ENCODE measurements around the gene SPATA6L. TPM values are rescaled to one million over a fixed set of nuclear protein-coding genes. Genes with fewer than 3 reads are reported as not detected.
"Not testable (repeated sequence)": the region's sequence is repeated elsewhere in the genome, so short reads cannot be mapped to it uniquely, and the experiment has no call there.

The SPATA6L gene
- polyA plus RNA-seq, 3 donors from 2014 or later = 0.49 to 1.3 TPM; not detected in 1

DNA sequence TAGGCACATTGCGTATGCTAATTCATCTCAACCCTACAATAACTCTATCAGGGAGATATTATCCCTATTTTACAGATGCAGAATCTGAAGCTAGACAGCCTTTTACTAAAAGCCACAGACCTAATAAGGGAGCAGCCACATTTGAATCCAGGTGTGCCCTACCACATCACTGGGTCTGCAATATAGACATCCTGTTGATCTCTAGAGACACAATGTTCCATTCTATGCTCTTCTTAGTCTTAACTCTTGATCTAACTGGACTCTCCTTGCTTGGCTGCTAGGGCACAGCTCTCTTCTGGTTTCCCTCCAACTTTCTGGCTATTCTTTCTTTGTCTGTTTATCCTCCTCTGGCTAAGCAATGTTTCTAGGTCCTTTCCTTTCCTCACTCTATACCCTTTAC, 1.4 kb upstream of the SPATA6L start:
- Mint-ChIP-seq H3K36me3 (peaks cover 0 to 3% (median 0%) of the 10 kb centered on the region in 3 donors), H3K27me3 (ENCODE audit: low read depth in 3 of 3) (peaks cover 3 to 13% (median 11%) of the 10 kb centered on the region in 3 donors), H3K9me3 (no peaks in the 10 kb centered on the region), H3K27ac (no peak overlapping the region), H3K4me3 (no peak overlapping the region), H3K4me1 (peaks cover 42 to 43% of the 10 kb centered on the region in 2 donors)
- no peak for DNase-seq

DNA sequence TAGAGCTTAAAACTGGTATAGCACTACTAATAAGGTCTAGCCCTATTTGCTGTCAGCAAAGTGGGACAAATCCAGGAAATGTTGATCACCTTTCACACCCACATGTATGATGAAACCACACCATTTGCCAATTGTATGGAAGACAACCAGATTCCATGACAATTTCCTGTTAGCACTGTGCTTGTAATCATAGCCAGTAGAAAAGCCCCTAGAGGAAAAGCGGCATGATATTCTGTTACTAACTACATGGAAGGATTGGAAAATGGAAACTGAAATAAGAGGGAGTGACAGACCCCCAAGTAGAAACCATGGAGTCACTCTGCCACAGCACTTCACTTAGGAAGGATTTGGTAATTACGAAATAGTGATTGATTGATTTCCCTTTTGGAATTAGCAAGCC, 923 bp downstream of the SPATA6L start:
- H3K27ac Mint-ChIP-seq = peak overlapping the region in 1 of 6 donors; percentile 24
- H3K4me1 Mint-ChIP-seq = peaks cover 55 to 56% of the 10 kb centered on the region in 2 donors
- peaks cover 3 to 14% (median 10%) of the 10 kb centered on the region in 3 donors for H3K27me3 Mint-ChIP-seq (ENCODE audit: low read depth in 3 of 3)
- H3K36me3 Mint-ChIP-seq = peaks cover 0 to 3% (median 0%) of the 10 kb centered on the region in 3 donors
- peak overlapping the region; percentile 72 to 83 (median 76) for H3K4me3 Mint-ChIP-seq
- no peak for DNase-seq
- no peaks in the 10 kb centered on the region for H3K9me3 Mint-ChIP-seq

DNA sequence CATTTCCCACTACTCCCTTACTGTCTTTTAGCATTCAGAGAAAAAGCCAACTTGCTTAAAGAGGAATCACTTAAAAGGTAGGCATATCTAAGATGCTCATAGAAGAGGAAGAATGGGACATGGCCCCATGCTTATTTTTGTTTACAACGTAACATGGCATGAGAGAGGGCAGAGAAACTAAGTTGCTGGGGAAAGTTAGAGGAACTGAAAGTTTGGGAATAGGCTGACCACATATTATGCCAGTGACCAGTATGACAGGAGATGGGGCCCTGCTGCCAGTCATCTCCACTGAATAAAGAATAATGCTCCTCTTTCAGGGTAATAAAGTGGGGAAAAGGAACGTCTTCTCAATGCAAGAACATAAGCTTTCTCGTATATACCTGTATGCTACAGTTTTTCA, 2.3 kb downstream of the SPATA6L start:
- DNase-seq = no peak
- H3K27ac Mint-ChIP-seq = peak overlapping the region in 2 of 6 donors; percentile 58 to 93

DNA sequence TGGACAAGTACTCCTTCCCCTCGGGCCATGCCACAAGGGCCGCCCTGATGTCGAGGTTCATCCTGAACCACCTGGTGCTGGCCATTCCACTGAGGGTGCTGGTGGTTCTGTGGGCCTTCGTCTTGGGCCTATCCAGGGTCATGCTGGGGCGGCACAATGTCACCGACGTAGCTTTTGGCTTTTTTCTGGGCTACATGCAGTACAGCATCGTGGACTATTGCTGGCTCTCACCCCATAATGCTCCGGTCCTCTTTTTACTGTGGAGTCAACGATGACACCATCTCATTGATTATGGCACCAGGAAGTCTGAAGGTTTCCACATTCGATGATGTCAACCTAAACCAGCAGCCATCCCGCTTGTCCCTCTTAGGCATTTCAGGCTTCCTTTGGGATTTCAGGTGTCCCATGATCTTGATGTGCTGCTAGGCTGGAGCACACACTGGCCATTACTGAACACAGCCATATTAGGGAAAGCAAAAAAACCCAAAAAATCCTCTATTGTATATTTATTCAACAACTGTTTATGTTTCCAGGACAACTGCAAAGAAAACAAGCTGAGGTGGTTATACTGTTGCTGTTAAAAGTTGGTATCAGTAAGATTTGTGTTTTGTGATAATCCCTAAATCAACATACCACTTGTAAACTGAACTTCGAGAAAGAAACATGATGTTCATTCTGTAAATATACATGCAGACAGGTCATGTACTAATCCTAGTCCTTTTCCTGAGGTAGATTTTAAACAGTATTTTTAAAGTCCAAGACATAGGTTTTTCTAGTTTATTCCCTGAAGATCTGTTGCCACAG, 3.1 kb downstream of the SPATA6L start:
- DNase-seq = peak in 2 of 3 donors; percentile 7 to 17
- Mint-ChIP-seq H3K4me3 (peak overlapping the region; percentile 89 to 97 (median 95)), H3K4me1 (peaks cover 55 to 56% of the 10 kb centered on the region in 2 donors), H3K36me3 (peaks cover 0 to 4% (median 0%) of the 10 kb centered on the region in 3 donors), H3K9me3 (peaks cover 0 to 1% (median 0%) of the 10 kb centered on the region in 6 donors), H3K27ac (peak overlapping the region; percentile 67 to 93 (median 81)), H3K27me3 (ENCODE audit: low read depth in 3 of 3) (peaks cover 4 to 8% (median 5%) of the 10 kb centered on the region in 3 donors)

More for the DNA sequence above, 2.3 kb downstream of the SPATA6L start:
- Mint-ChIP-seq H3K9me3 (peaks cover 0 to 1% (median 0%) of the 10 kb centered on the region in 6 donors), H3K4me3 (peak overlapping the region; percentile 89 to 97 (median 95)), H3K4me1 (peaks cover 55 to 56% of the 10 kb centered on the region in 2 donors), H3K27me3 (ENCODE audit: low read depth in 3 of 3) (peaks cover 5 to 8% (median 8%) of the 10 kb centered on the region in 3 donors), H3K36me3 (peaks cover 0 to 3% (median 0%) of the 10 kb centered on the region in 3 donors)

DNA sequence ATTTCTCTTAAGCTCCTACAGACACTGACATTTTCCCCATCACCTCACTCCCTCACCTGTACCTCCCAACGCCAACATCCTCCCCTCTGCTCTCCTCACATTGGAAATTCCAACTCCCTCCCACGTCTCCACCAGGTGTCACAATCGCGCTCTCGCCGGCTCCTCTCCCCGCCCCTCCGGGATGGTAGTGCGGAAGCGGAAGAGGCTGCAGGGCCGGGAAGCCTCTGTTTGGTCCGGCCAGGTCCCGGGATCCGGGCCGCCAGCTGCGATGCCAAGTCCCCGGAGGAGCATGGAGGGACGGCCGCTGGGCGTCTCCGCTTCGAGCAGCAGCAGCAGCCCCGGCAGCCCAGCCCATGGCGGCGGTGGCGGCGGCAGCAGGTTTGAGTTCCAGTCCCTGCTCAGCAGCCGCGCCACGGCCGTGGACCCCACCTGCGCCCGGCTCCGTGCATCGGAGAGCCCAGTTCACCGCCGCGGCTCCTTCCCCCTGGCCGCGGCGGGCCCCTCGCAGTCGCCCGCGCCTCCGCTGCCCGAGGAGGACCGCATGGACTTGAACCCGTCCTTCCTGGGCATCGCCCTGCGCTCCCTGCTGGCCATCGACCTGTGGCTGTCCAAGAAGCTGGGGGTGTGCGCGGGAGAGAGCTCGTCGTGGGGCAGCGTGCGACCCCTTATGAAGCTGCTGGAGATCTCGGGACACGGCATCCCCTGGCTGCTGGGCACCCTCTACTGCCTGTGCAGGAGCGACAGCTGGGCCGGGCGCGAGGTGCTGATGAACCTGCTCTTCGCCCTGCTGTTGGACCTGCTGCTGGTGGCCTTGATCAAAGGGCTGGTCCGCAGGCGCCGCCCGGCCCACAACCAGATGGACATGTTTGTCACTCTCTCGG, 3.9 kb downstream of the SPATA6L start, which contains the start of gene PLPP6:
PLPP6 (plus strand) TSS at position 187 of the 881 bp plus-strand sequence; CDS start at position 269, 82 bp downstream.
- peaks cover 0 to 7% (median 0%) of the 10 kb centered on the region in 3 donors for H3K36me3 Mint-ChIP-seq
- H3K4me3 Mint-ChIP-seq = peak within 1 kb of the TSS; percentile 94 to 99 (median 95)
- H3K27me3 Mint-ChIP-seq (ENCODE audit: low read depth in 3 of 3) = peaks cover 4 to 8% (median 5%) of the 10 kb centered on the region in 3 donors
- peaks cover 55 to 56% of the 10 kb centered on the region in 2 donors for H3K4me1 Mint-ChIP-seq
- H3K9me3 Mint-ChIP-seq = peaks cover 0 to 1% (median 0%) of the 10 kb centered on the region in 6 donors
- peak within 1 kb of the TSS; percentile 87 to 97 (median 94) for H3K27ac Mint-ChIP-seq
- DNase-seq = peak; percentile 69 to 72 (median 71)

DNA sequence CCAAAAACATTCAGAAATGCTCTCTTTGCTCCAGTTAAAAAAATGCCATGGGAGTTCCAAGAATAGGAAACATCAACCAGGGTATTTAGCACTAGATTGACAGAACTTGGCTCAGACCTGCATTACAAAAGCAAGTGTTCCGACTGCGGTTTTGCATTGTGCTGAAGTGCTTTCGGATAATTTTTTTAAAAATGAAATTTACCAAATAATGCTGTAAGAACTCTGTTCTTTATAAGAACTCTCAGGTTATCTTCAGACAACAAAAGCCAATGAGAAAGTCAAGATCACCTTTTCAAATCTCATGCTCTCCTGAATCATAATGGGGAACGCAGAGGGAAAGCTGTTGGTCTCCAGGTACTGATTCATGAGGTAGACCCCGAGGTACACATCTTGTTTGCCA, 4.7 kb downstream of the SPATA6L start:
- Mint-ChIP-seq H3K4me3 (peak overlapping the region; percentile 94 to 99 (median 95)), H3K27ac (peak overlapping the region; percentile 87 to 97 (median 94)), H3K4me1 (peaks cover 52% of the 10 kb centered on the region in 2 donors), H3K27me3 (ENCODE audit: low read depth in 3 of 3) (peaks cover 4 to 8% (median 5%) of the 10 kb centered on the region in 3 donors), H3K9me3 (peaks cover 0 to 1% (median 0%) of the 10 kb centered on the region in 6 donors), H3K36me3 (peaks cover 0 to 9% (median 2%) of the 10 kb centered on the region in 3 donors)
- peak in 2 of 3 donors; percentile 3 to 25 for DNase-seq

DNA sequence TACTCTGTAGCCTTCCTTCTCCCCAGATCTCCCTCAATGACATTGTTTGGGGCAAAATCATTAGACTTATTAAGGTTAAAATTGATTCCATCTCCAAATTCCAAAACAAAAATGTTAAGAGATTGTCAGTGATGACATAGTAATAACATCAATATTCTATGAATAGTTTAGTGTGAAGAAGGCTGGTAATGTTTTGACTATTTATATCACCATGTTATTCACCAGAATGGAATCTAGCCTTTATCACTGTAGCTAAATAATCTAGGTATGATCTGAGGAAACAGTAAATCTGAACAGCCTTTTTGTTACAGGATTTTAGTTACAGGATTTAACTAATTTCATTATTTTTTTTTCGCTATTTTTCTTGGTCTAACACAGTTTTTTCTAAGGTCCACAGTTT, 5.1 kb downstream of the SPATA6L start:
- Mint-ChIP-seq H3K4me1 (peaks cover 47 to 48% of the 10 kb centered on the region in 2 donors), H3K4me3 (peak overlapping the region; percentile 94 to 99 (median 95)), H3K36me3 (peaks cover 0 to 11% (median 3%) of the 10 kb centered on the region in 3 donors), H3K27ac (peak overlapping the region in 4 of 6 donors; percentile 93 to 97 (median 95)), H3K27me3 (ENCODE audit: low read depth in 3 of 3) (peaks cover 3 to 8% (median 5%) of the 10 kb centered on the region in 3 donors), H3K9me3 (peaks cover 0 to 1% (median 0%) of the 10 kb centered on the region in 6 donors)
- no peak for DNase-seq

DNA sequence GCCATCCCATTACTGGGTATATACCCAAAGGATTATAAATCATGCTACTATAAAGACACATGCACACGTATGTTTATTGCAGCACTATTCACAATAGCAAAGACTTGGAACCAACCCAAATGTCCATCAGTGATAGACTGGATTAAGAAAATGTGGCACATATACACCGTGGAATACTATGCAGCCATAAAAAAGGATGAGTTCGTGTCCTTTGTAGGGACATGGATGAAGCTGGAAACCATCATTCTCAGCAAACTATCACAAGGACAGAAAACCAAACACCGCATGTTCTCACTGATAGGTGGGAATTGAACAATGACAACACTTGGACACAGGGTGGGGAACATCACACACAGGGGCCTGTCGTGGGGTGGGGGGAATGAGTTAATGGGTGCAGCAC, 5.6 kb downstream of the SPATA6L start:
- not testable (repeated sequence) for H3K9me3 Mint-ChIP-seq; H3K27me3 Mint-ChIP-seq (ENCODE audit: low read depth in 3 of 3); DNase-seq
- Mint-ChIP-seq H3K4me1 (peaks cover 42 to 43% of the 10 kb centered on the region in 2 donors), H3K4me3 (peak overlapping the region in 1 of 5 donors; percentile 12), H3K36me3 (peaks cover 0 to 11% (median 3%) of the 10 kb centered on the region in 3 donors), H3K27ac (peak overlapping the region in 1 of 6 donors; percentile 55)

DNA sequence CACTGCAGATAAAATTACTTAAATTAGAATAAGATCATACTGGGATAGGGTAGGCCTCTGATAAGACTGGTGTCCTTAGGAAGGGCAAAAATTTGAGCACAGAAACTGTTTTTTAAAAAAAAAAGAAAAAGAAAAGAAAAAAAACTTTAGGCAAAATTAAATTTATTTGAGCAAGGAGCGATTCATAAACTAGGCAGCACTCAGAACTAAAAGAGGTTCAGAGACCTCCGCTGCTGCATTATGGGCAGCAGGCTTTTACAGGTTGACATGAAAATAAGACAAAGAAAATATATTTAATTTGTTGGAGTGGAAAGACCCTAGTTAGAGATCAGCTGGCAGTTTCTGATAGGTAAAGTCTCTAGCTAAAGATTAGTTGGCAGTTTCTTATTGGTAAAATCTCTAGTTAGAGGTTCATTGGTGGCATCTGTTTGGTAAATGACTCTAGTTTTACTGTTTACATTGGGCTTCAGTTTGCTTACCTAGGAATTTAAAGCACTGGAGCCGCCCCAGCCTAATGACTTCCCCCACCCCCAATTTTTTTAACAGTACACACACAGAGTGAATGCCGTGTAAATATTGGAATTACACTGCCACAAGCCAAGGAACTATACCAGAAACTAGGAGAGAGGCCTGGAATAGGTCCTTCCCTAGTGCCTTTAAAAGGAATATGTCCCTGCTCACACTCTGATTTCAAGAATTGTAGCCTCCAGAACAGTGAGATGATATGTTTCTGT, 8.7 kb downstream of the SPATA6L start:
- peaks cover 0 to 18% (median 9%) of the 10 kb centered on the region in 3 donors for H3K36me3 Mint-ChIP-seq
- H3K27ac Mint-ChIP-seq = no peak overlapping the region
- peaks cover 1 to 14% (median 7%) of the 10 kb centered on the region in 3 donors for H3K27me3 Mint-ChIP-seq (ENCODE audit: low read depth in 3 of 3)
- H3K4me3 Mint-ChIP-seq = no peak overlapping the region
- H3K9me3 Mint-ChIP-seq = peaks cover 0 to 1% (median 0%) of the 10 kb centered on the region in 6 donors
- DNase-seq = no peak
- H3K4me1 Mint-ChIP-seq = peaks cover 21 to 25% of the 10 kb centered on the region in 2 donors

DNA sequence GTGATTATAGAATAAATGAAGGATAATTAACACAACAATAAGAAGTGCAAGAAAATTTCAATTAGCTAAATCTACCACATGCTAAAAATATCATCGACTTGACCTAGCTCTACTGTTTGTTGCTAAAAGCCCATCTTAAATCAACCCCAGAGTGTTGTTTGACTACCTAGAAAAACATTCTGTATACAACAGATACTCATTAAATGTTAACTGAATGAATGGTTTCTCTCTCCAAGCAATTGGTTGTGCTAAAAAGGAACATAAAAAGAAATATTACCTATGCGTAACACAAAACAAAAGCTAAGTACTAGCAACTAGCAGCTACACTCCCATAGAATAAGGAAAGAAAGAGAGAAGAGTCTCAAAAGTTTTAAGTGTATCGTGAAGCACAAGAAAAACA, 9.7 kb downstream of the SPATA6L start:
- no peak for DNase-seq
- peaks cover 0 to 1% (median 0%) of the 10 kb centered on the region in 6 donors for H3K9me3 Mint-ChIP-seq
- peaks cover 15 to 18% of the 10 kb centered on the region in 2 donors for H3K4me1 Mint-ChIP-seq
- peaks cover 0 to 18% (median 9%) of the 10 kb centered on the region in 3 donors for H3K36me3 Mint-ChIP-seq
- no peak overlapping the region for H3K27ac Mint-ChIP-seq
- H3K4me3 Mint-ChIP-seq = no peak overlapping the region
- peaks cover 4 to 14% (median 4%) of the 10 kb centered on the region in 3 donors for H3K27me3 Mint-ChIP-seq (ENCODE audit: low read depth in 3 of 3)

DNA sequence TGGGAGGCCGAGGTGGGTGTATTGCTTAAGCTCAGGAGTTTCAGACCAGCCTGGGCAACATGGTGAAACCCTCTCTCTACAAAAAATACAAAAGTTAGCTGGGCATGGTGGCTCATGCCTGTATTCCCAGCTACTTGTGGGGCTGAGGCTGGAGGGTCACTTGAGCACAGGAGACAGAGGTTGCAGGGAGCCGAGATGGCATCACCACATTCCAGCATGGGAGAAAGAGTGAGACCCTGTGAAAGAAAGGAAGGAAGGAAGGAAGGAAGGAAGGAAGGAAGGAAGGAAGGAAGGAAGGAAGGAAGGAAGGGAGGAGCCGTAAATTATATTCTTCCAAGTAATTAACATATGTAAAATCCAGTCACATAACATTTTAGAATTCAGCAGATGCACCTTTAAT, 10.1 kb downstream of the SPATA6L start:
- not testable (repeated sequence) for H3K27ac Mint-ChIP-seq, H3K4me3 Mint-ChIP-seq, DNase-seq, H3K9me3 Mint-ChIP-seq
- peaks cover 11 to 13% of the 10 kb centered on the region in 2 donors for H3K4me1 Mint-ChIP-seq
- H3K27me3 Mint-ChIP-seq (ENCODE audit: low read depth in 3 of 3) = peaks cover 4 to 16% (median 5%) of the 10 kb centered on the region in 3 donors
- peaks cover 0 to 18% (median 9%) of the 10 kb centered on the region in 3 donors for H3K36me3 Mint-ChIP-seq

DNA sequence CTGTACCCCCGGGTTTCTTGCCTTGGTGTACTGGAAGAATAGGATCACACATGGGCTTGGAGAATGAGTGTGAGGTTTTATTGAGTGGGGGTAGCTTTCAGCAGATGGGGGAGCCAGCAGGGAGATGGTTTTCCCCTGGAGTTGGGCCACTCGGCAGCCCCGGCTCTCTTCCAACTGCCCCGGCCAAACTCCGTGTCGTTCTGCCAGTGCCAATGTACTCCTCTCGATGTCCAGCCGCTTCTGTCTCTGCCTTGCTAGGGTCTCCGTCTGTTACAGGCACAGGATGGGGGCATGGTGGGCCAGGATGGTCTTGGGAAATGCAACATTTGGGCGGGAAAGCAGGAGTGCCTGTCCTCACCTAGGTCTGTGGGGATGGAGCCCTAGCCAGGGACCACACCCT, 11.7 kb downstream of the SPATA6L start:
- no peaks in the 10 kb centered on the region for H3K9me3 Mint-ChIP-seq
- DNase-seq = no peak
- H3K27me3 Mint-ChIP-seq (ENCODE audit: low read depth in 3 of 3) = peaks cover 3 to 22% (median 4%) of the 10 kb centered on the region in 3 donors
- H3K4me1 Mint-ChIP-seq = peaks cover 9 to 13% of the 10 kb centered on the region in 2 donors
- H3K27ac Mint-ChIP-seq = peak overlapping the region in 4 of 6 donors; percentile 11 to 76 (median 34)
- H3K4me3 Mint-ChIP-seq = peak overlapping the region in 2 of 5 donors; percentile 22 to 71
- peaks cover 0 to 24% (median 14%) of the 10 kb centered on the region in 3 donors for H3K36me3 Mint-ChIP-seq

Data from immature natural killer cell (primary cell).